RPMI8226 (cell line): Measurements from ENCODE around the gene NET1.
"Not testable (repeated sequence)": the region's sequence is repeated elsewhere in the genome, so short reads cannot be mapped to it uniquely, and the experiment has no call there.

Experiments used
- DNase-seq: peaks from one replicate; pipeline ENCODE4 v3.0.0-alpha.2; 2015

NET1 gene

DNA sequence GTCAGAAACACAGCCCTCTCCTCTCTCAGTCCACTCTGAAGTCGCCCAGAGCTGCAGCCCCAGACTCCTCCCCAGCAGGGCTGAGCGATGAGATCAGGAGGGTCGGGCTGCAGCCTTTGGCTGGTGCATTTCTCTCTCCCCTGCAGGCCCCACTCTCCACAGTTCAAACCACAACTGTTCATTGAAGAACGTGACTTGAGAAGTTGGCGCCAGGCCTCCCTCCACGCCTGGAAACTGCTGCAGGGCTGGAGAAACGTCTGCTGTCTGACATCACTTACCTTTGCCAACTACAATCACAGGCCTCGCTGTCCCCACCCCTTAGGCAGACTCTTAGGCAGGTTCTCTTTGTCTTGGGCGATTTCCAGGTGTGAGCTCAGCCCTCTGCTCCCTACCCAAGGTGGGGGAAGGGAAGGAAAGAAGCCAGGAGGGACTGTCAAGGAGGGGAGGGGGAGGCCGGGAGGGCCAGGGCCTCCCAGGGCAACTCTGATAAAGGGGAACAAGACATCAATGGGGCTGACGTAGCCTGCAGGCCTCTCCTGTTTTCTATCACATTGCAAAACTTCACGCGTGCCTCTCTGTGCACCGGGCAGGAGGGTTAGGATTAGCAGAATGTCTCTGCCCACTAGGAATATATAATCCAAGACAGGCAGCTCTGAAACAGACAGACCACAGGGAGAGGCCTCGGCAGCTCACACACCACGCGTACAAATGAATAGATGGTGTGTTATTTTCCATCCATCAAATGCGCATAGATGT, 54.3 kb downstream of the NET1 start:
- DNase-seq = peak; percentile 58

DNA sequence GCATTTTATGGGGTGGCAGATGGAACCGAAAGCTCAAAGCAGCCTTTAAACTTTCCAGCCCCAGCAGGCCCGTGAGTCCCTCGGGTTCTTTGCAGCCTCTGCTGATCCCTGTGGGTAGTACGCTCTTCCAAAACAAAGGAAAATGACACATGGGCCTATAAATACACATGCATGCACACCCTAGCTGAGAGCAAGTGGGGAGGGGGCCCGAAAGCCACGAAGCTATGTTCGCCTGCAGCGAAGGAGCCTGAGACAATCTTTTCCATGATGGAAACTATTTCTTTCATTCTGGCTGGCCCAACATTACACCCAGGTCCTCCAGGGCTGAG, 54.8 kb downstream of the NET1 start:
- no peak for DNase-seq

DNA sequence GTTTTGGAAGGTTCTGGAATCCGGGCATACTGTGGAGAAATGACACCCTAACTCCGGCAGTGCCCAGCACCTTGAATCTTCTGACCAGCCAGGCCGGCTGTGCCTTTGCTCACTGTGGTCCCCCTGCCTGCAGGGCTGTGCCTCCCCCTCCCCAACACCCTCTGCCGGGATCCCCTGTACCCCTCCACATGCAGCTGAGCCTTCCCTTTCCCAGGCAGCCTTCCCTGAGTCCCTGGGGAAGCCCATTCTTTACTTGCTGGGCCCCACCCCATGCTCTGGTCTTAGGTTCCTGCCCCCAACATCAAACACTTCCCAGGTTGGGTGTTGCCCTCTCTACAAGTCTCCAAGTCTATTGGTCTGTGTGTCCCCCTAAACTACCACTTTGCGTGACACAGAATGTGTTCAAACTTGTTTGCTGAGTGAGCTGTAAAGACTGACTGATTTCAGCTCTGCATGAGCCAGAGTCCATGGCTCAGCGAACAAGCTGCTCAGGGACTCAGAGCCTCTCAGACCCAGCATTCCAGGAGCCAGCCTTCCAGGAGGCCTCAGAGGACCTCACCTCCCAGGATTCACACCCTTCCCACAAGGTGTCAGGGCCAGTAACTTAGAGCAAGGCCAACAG, 55.4 kb downstream of the NET1 start:
- DNase-seq = no peak

DNA sequence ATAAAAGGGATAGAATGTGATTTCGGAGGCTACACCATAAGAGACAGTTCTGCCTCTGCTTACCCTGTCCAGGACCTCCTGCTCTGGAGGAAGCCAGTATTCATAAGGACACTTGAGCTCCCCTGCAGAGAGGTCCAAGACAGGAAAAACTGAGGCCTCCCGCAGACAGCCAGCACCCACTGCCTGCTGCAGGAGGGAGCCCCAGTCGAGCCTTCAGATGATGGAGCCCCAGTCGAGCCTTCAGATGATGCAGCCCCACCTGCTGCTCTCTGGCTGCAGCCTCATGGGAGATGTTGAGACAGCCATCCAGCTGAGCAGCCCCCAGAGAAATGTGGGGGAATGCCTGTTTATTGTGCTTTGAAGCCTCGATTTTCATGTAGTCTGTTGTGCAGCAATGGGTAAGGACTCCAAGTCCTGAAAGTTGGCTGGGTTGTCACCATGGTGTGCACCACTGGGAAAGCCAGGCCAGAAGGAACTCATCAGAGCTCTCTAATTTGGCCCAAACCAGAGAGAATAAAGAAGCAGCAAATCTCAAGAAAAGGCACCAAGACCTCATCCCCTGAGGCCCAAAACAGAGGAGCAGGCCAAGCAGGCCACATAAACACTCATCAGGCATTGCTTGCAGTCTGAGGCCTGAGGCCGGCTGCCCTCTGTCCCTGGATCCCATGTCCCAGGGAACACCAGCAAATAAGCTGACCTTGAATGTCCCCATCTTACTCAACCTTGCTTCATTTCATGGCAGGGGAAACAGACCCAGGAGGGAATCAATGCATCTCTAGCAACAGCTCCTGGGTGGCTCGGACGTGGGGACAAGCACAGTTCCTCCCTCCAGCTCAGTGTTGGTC, 56.1 kb downstream of the NET1 start:
- DNase-seq = no peak

DNA sequence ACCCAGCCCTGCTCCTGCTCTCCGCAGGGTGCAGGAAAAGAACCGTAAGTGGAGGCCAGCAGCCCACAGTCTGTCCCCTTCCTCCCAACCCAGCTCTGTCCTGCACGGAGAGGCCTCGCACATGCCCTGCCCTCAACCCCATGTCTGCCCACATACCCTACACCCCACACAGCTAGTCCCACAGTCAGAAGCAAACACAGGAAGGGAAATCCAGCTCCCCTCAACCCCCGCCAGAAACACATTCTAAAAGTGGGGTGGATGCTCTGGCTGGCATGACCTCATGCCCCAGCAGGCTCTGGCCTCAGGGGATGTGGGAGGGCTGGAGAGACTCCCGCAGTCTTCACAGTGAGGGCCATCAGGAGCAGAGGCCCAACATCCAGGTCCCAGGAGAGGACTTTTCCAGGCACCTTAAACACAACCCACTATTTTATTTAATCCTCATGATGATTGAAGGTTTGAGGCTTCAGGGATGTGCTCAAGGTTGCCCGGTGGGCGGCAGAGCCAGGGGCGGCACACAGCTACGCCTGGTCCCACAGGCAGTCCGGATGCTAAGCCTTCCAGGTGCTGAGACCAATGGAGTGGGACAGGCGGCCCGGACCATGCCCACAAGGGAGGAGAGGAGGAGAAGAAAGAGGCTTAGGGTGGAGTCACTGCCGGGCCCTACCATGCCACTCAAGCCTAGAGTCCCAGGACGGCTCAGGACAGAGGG, 57.1 kb downstream of the NET1 start:
- DNase-seq = no peak

DNA sequence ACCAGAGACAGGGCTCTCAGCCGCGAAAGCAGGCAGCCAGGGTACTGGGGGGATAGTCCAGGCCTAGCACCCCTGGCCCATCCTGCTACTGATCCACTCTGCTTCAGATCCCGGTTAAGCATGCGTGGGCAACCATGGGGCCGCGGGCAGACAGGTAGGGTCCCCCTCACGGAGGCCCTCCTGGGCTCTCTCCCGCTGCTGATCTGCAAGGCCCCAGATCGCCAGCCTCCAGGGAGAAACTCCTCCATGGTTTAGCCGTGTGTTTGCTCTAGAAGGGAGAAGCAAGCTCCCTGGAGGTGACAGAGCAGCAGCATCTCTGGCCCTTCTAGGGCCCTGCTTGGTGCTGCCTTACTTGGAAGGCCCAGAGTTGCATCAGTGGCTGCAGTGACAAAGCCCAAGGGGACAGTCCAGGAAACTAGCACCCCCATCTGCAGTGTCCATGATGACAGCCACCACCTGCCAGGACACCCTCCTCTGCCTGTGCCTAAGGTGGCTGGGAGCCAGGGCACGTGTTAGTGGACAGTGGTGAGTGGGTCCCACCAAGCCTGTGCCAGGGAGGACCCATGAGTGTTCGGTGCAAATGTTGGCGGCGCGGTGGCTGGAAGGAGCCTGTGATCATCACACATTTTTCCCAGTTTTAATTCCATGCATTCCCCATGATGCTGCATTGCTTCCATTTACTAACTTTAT, 57.9 kb downstream of the NET1 start:
- no peak for DNase-seq

DNA sequence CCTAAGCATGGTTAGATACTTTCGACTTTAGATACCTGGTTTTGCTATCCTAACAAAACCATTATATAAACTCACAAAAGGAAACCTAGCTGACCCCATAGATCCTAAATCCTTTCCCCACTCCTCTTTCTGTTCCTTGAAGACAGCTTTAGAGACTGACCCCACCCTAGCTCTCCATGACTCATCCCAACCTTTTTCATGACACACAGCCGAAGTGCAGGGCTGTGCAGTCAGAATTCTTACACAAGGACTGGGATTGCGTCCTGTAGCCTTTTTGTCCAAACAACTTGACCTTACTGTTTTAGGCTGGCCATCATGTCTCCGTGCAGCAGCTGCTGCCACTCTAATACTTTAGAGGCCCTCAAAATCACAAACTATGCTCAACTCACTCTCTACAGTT, 62.3 kb downstream of the NET1 start:
- not testable (repeated sequence) for DNase-seq

DNA sequence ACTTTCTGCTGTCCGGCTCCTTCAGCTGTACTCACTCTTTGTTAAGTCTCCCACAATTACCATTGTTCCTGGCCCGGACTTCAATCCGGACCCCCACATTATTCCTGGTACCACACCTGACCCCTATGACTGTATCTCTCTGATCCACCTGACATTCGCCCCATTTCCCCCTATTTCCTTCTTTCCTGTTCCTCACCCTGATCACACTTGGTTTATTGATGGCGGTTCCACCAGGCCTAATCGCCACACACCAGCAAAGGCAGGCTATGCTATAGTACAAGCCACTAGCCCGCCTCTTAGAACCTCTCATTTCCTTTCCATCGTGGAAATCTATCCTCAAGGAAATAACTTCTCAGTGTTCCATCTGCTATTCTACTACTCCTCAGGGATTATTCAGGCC, 62.7 kb downstream of the NET1 start:
- not testable (repeated sequence) for DNase-seq

DNA sequence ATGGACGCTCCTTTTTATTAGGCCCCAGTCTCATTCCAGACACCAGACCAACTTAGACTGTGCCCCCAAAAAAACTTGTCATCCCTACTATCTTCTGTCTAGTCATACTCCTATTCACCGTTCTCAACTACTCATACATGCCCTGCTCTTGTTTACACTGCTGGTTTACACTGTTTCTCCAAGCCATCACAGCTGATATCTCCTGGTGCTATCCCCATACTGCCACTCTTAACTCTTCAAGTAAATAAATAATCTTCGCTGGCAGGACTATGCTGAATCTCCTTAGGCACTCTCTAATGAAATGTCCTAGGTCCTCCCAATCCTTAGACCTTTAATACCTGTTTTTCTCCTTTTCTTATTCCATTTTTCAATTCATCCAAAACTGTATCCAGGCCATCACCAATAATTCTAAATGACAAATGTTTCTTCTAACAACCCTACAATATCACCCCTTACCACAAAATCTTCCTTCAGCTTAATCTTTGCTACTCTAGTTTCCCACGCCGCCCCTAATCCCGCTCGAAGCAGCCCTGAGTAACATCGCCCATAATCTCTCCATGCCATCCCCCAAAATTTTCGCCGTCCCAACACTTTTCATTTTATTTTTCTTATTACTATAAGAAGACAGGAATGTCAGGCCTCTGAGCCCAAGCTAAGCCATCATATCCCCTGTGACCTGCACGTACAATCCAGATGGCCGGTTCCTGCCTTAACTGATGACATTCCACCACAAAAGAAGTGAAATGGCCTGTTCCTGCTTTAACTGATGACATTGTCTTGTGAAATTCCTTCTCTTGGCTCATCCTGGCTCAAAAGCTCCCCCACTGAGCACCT, 63.8 kb downstream of the NET1 start:
- not testable (repeated sequence) for DNase-seq

DNA sequence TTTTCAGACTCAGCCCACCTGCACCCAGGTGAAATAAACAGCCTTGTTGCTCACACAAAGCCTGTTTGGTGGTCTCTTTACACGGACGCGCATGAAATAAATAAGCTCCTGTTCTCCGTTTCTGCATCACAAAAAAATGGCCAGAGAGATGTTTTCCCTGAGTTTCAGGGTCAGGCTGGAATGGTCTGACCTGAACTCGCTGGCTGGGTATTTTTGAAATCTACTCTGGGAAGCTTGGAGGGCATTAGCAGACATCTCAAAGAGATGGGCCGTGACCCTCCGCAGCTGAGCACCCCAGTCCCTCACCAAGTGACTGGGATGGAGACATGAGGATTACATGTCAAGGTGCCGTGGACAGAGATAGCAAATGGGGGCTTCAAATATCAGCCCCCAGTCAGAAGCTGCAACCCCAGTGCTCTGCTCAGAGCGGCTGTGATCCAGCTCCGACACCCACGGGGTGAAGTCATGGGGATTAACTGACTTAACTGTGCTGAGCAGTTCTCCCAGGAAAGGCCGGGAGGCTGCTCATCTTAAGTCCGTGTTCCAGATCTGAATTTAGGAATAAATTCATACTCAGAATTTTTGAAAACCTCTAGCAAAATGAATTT, 64.7 kb downstream of the NET1 start:
- DNase-seq = no peak

DNA sequence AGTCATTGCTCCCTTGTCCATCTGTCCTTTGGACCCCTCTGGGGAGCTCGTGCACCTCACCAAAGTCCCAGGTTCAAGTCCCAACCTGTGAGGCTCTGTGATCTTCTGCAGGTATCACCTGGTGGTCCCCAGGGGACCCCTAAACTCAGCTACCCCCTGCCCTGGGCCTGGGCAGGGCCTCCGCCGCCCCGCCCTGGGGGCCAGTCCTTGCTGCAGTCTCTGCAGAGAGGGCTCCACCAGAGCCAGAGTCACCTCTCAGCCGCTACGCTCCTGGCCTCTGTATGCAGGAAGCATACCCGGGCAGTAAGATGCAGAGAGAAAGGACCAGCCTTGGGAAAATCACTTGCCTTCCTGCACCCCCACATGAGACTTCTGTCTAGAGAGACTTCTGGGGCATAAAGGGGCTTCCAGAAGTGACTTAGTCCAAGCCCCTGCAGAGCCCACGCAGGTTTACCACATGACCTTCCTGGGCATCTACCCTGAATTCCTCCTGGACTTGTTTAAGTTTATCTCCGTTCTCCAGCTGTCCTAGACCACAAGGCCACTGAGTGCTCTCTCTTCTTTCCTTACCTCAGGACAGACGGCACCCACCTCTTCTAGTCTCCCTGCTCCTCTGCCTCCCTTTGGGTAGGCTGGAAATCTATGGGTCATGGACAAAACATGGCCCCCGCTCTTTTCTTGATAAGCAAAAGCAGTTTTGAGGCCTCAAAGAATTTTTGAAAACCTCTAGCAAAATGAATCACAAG, 65.8 kb downstream of the NET1 start:
- no peak for DNase-seq

DNA sequence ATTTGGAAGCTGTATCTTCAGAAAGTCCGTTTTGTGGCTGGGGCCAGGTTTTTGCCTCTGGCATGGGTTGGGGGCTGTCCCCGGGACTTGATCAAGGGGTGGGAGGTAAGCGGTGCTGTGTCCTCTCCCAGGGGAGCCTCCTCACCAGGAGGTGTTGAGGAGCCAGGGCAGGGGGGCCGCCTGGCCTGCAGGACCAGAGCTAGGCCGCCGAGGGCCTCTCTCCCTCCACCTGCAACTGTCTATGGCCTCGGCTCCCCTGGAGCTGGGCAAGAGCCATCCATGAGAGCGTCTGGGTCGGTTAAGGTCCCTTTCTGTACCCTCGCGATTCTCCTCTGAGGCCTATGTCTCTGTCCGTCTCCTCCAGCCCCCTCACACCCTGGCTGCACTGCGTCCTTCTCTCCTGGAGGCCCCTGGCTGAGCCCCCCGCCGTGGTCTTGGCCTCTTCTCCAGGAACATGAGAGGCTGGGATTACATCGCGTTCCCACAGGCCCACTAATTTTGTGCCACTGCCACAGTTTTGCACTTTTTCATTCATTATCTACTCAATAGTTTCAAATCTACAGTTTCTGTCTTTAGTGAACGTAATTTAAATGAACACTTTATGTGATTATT, 66.4 kb downstream of the NET1 start:
- DNase-seq = no peak

DNA sequence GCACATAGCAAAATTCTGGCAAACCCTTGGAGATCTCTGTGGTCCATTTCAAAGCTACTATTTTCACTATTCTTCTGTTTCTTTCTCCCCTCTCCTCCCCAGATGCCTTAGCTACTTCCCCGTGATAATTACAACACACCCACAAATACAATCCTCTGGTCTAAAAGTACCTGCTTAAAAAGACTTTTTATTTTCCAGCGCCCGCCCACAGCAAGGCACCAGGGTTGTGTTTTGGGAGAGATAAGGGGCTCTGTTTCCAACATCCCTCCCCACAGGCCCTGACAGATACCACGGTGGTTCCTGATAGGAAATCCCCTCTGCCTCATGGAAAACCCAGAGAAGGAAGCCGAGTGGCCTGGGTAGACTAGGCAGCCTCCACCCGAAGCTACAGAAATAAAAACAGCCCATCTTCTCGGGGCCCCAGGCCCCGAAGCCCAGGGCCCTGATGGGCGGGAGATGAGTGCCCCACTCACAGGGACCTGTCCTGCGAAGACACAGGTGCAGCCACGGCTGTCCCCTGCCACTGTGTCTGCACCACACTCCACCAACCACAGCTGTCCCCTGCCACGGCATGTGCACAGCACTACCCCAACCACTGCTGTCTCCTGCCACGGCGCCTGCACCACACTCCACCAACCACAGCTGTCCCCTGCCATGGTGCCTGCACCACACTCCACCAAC, 67.3 kb downstream of the NET1 start:
- DNase-seq = no peak

DNA sequence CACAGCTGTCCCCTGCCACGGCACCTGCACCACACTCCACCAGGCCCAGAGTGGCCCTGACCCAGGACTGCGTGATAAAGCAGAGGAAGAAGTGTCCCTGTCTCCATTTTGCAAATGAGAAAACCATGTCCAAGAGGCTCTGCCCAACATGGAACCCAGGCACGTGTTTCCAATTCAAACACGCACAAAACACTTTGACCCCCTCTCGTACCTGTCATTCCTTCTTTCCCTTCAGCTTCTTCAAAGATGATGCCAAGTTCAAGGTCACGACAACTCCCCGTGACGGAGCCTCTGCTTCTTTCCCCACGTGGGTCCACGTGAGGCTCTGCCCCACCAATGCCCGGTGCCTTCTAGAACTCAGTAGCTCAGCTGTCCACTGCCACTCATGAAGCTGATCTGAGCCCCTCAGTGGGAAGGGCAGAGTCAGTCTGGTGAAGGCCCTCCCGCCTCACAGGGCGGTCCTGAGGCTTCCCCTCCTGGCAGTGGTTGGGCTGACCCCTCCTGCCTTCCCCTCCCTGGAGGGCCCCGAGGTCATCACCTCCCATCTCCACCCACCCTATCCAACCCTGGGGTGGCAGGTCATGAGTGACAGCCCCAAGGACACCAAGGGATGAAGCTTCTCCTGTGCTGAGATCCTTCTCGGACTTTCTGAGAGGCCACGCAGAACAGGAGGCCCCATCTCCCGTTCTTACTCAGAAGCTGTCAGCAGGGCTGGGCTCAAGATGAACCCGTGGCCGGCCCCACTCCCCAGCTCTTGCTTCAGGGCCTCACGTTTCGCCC, 68.0 kb downstream of the NET1 start:
- DNase-seq = no peak

DNA sequence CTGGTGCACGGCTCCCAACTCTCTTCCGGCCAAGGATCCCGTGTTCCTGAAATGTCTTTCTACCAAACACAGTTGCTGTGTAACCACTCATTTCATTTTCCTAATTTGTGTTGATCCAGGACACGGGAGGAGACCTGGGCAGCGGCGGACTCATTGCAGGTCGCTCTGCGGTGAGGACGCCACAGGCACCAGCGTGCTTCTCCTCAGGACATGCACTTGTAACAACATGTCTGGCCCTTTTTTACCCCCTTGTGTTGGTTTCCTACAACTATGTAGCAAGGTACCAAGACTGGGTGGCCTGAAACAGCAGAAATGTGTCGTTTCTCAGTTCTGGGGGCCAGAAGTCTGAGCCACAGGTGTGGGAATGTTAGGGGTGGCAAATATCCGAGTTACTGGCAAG, 68.8 kb downstream of the NET1 start:
- no peak for DNase-seq

DNA sequence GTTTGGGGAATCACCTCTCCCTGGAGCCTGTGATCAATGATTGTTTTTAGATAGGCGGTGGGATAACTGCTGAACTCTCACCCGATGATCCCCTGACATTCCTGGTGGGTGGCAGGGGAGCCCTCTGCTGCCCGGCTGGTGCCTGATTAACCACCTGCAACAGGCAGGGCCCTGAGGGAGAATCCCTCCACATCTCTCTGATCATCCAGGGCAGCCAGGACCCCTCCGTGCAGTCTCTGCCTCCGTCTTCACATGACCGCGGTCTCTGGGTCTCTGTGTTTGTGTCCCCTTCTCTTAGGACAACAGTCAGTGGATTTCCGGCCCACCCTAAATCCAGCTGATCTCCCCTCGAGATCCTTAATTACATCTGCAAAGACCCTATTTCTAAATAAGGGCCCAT, 69.7 kb downstream of the NET1 start:
- DNase-seq = no peak

DNA sequence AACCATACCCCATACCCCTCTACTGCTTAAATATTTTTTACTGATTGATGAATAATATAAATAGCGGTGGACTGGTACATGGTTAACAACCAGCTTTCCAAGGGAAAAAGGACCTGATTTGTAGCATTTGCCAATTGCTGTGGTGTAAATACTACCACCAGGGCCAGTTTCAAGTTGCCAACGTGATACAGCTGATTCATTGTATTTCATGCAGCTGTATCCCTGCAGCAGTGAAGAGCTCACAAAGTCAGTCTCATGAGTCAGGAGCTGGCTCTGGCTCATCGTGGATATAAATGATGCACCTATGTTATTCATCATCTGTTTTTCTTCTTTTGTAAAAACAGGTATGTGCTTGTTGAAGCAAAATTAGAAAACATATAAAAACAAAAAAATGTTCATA, 71.8 kb downstream of the NET1 start:
- peak; percentile 24 for DNase-seq

DNA sequence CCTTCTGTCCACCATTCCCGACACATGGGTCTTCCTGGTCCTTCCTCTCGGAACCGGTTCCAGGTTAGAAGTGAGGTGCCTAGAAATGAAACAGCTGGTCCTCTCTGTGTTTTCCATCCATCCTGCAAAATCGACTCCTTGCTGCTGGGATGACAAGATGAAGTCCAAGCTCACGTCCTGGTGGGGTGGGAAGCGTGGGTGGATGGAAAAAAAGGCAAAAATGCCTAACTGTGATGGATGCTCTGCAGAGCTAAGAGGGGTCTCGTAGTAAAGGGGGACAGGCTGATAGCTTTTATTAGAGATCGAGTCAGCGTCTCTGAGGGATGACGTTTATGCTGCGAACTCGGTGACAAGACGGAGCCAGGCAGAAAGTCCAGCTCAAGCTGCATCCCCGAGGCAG, 72.9 kb downstream of the NET1 start:
- no peak for DNase-seq
